ELR (cell line): Measurements from ENCODE around the gene SYT17.

ENCODE experiments used
- DNase-seq: peaks from one replicate; pipeline ENCODE4 v3.0.0-alpha.2; 2015; ENCODE audit warnings: low read depth

SYT17 gene

GRCh38 chr16:19167710-19168370 lies at the start of gene SYT17:
Gene SYT17, plus strand, starts transcription at chr16:19168240. Its CDS starts 407 bp downstream, at chr16:19168647.
- peak; percentile 69 for DNase-seq

- peak; percentile 89 for DNase-seq
Observed at GRCh38 chr16:19118938-19119431, 49.1 kb upstream of the SYT17 start.

- DNase-seq = peak; percentile 71
Observed at GRCh38 chr16:19119564-19119963, 48.5 kb upstream of the SYT17 start.

GRCh38 chr16:19123535-19124178 lies 44.4 kb upstream of the SYT17 start:
- DNase-seq = no peak

- DNase-seq = no peak
Observed at GRCh38 chr16:19126300-19126699, 41.7 kb upstream of the SYT17 start.

- no peak for DNase-seq
Observed at GRCh38 chr16:19127205-19127604, 40.8 kb upstream of the SYT17 start.

- DNase-seq = no peak
Observed at GRCh38 chr16:19127674-19128131, 40.3 kb upstream of the SYT17 start.

- DNase-seq = no peak
Observed at GRCh38 chr16:19128454-19129200, 39.4 kb upstream of the SYT17 start.

- no peak for DNase-seq
Observed at GRCh38 chr16:19130385-19130784, 37.7 kb upstream of the SYT17 start.

GRCh38 chr16:19130852-19131824 lies 36.9 kb upstream of the SYT17 start:
- DNase-seq = peak; percentile 82

- DNase-seq = no peak
Observed at GRCh38 chr16:19131825-19132218, 36.2 kb upstream of the SYT17 start.

- no peak for DNase-seq
Observed at GRCh38 chr16:19132255-19132654, 35.8 kb upstream of the SYT17 start.

- DNase-seq = no peak
Observed at GRCh38 chr16:19132898-19133297, 35.1 kb upstream of the SYT17 start.

GRCh38 chr16:19133600-19133999 lies 34.4 kb upstream of the SYT17 start:
- DNase-seq = no peak

- no peak for DNase-seq
Observed at GRCh38 chr16:19135201-19135842, 32.7 kb upstream of the SYT17 start.

GRCh38 chr16:19135896-19136438 lies 32.1 kb upstream of the SYT17 start:
- peak; percentile 33 for DNase-seq

GRCh38 chr16:19136549-19137196 lies 31.4 kb upstream of the SYT17 start:
- DNase-seq = peak; percentile 15

GRCh38 chr16:19137201-19138128 lies 30.6 kb upstream of the SYT17 start:
- DNase-seq = no peak

- peak; percentile 73 for DNase-seq
Observed at GRCh38 chr16:19138601-19139000, 29.4 kb upstream of the SYT17 start.
